Fibroblast of the aortic adventitia (primary cell): ENCODE data around the gene RANBP3L. TPM values are rescaled to one million over a fixed set of nuclear protein-coding genes. Genes with fewer than 3 reads are reported as not detected.

ENCODE experiments used
- DNase-seq: peaks from one replicate; pipeline ENCODE4 v3.0.0-alpha.2; 2010; ENCODE audit warnings: low read depth
- H3K4me3 ChIP-seq: 2 replicates; pipeline ENCODE4 v1.5.1; 2011; ENCODE audit warnings: low read depth, mild to moderate bottlenecking, control low read depth, low read length, moderate library complexity
- total RNA-seq: library from RNA; depleted of rRNA; stranded (reverse); fragments of >200 nt; gene quantifications from 2 replicates; pipeline ENCODE4 v1.2.3, GENCODE V29; 2012; ENCODE audit warnings: low replicate concordance
- TF ChIP-seq, protein P1 (sequence below): IDR thresholded peaks from 2 replicates; pipeline ENCODE4 v1.5.1; 2011; ENCODE audit warnings: mild to moderate bottlenecking, low read length, control low read depth, inconsistent platforms; ENCODE audit not compliant: insufficient read depth

RANBP3L gene
- total RNA-seq, 1 donor = 0.27 TPM

- peak; percentile 58 for DNase-seq
- TF ChIP-seq, protein P1, sequence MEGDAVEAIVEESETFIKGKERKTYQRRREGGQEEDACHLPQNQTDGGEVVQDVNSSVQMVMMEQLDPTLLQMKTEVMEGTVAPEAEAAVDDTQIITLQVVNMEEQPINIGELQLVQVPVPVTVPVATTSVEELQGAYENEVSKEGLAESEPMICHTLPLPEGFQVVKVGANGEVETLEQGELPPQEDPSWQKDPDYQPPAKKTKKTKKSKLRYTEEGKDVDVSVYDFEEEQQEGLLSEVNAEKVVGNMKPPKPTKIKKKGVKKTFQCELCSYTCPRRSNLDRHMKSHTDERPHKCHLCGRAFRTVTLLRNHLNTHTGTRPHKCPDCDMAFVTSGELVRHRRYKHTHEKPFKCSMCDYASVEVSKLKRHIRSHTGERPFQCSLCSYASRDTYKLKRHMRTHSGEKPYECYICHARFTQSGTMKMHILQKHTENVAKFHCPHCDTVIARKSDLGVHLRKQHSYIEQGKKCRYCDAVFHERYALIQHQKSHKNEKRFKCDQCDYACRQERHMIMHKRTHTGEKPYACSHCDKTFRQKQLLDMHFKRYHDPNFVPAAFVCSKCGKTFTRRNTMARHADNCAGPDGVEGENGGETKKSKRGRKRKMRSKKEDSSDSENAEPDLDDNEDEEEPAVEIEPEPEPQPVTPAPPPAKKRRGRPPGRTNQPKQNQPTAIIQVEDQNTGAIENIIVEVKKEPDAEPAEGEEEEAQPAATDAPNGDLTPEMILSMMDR = no peak
- H3K4me3 ChIP-seq = no peak overlapping the region
Measured at GRCh38 chr5:36238502-36239295, 63.0 kb downstream of the RANBP3L start.

GRCh38 chr5:36237751-36238150, 64.0 kb downstream of the RANBP3L start:
- no peak for DNase-seq
- no peak overlapping the region for H3K4me3 ChIP-seq
- TF ChIP-seq, protein P1 = no peak

GRCh38 chr5:36236801-36237200, 64.9 kb downstream of the RANBP3L start:
- no peak for DNase-seq
- TF ChIP-seq, protein P1 = no peak
- H3K4me3 ChIP-seq = no peak overlapping the region

DNA sequence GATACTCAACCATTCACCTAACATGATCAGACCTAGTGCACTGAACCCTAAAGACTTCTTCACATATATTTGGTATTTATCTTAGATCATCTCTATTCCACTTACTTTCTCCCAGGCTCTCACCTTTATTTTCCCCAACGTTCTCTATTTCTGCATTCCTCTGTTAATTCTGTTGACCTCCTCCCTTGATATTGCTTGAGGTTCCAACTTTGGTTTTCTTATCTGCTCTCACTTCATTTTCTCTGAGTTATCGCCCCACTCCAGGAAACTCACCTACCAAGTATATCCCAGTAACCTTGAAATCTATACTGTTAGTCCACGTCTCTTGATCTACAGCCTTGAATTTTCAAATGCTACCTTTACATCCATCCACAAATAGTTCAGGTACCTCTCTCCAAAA, 69.2 kb downstream of the RANBP3L start:
- no peak overlapping the region for H3K4me3 ChIP-seq
- TF ChIP-seq, protein P1 = no peak
- no peak for DNase-seq

- no peak for DNase-seq
- TF ChIP-seq, protein P1 = no peak
Measured at GRCh38 chr5:36230151-36230790, 71.4 kb downstream of the RANBP3L start.

DNA sequence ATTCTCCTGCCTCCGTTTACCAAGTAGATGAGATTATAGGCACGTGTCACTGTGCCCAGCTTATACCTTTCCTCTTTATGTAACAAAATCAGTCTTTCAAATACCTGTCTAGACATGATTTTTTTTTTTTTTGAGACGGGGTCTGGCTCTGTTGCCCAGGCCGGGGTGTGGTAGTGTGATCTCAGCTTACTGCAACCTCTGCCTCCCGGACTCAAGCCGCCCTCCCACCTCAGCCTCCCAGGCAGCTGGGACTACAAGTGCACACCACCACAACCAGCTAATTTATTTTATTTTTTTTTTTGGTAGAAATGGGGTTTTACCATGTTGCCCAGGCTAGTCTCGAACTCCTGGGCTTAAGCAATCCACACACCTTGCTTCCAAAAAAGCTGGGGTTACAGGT, 73.2 kb downstream of the RANBP3L start:
- H3K4me3 ChIP-seq = no peak overlapping the region
- TF ChIP-seq, protein P1 = no peak
- no peak for DNase-seq

More at GRCh38 chr5:36230151-36230790, 71.4 kb downstream of the RANBP3L start:
- H3K4me3 ChIP-seq = no peak overlapping the region
